Loucy (cell line): Measurements from ENCODE around the gene BUB1B.

Experiments used
- H2AFZ ChIP-seq: fragments of 200-600 bp; sonication (generic); 2 replicates; pipeline ENCODE4 v1.6.0; 2016; ENCODE audit warnings: antibody characterized with exemption, mild to moderate bottlenecking, low read length, moderate library complexity
- H3F3A ChIP-seq: fragments of 200-600 bp; 2 replicates; pipeline ENCODE4 v1.6.0; 2016; ENCODE audit warnings: antibody characterized with exemption, low read depth, mild to moderate bottlenecking
- H3K27me3 ChIP-seq: fragments of 200-600 bp; sonication (generic); 2 replicates; pipeline ENCODE4 v1.6.1; 2014; ENCODE audit warnings: low read length, mild to moderate bottlenecking; ENCODE audit not compliant: insufficient read depth, poor library complexity, severe bottlenecking
- H3K36me3 ChIP-seq: fragments of 200-600 bp; sonication (generic); 2 replicates; pipeline ENCODE4 v1.6.1; 2016; ENCODE audit warnings: low read length; ENCODE audit not compliant: insufficient read depth
- H3K4me1 ChIP-seq: fragments of 200-600 bp; sonication (generic); 2 replicates; pipeline ENCODE4 v1.5.1; 2014; ENCODE audit warnings: low read length, mild to moderate bottlenecking; ENCODE audit not compliant: insufficient read depth, poor library complexity, severe bottlenecking
- H3K4me2 ChIP-seq: fragments of 200-600 bp; sonication (generic); 2 replicates; pipeline ENCODE4 v1.6.0; 2014; ENCODE audit warnings: antibody characterized with exemption, low read length, low read depth, mild to moderate bottlenecking; ENCODE audit not compliant: poor library complexity, severe bottlenecking
- H3K4me3 ChIP-seq: fragments of 200-600 bp; sonication (generic); 2 replicates; pipeline ENCODE4 v1.5.1; 2014; ENCODE audit warnings: low read length, mild to moderate bottlenecking, mixed read lengths; ENCODE audit not compliant: poor library complexity, severe bottlenecking
- H3K79me2 ChIP-seq: fragments of 200-600 bp; sonication (generic); 2 replicates; pipeline ENCODE4 v1.6.1; 2014; ENCODE audit warnings: low read length; ENCODE audit not compliant: insufficient read depth
- H3K9ac ChIP-seq: fragments of 200-600 bp; sonication (generic); 2 replicates; pipeline ENCODE4 v1.6.0; 2014; ENCODE audit warnings: mild to moderate bottlenecking, low read depth, low read length, moderate library complexity; ENCODE audit not compliant: poor library complexity, severe bottlenecking
- H3K9me2 ChIP-seq: fragments of 200-600 bp; sonication (generic); replicated peaks from 2 replicates; pipeline ENCODE4 v1.6.1; 2016; ENCODE audit warnings: low read depth, low read length, mixed read lengths
- H3K9me3 ChIP-seq: fragments of 200-600 bp; sonication (generic); 2 replicates; pipeline ENCODE4 v1.6.1; 2014; ENCODE audit warnings: mild to moderate bottlenecking, antibody characterized with exemption, low read length, low read depth; ENCODE audit not compliant: insufficient read depth
- H4K20me1 ChIP-seq: fragments of 200-600 bp; sonication (generic); 2 replicates; pipeline ENCODE4 v1.6.0; 2014; ENCODE audit warnings: antibody characterized with exemption, low read length, mild to moderate bottlenecking; ENCODE audit not compliant: insufficient read depth, poor library complexity, severe bottlenecking
- CTCF ChIP-seq: fragments of 200-600 bp; sonication (generic); conservative IDR thresholded peaks from 2 replicates; pipeline ENCODE4 v1.5.1; 2014; ENCODE audit warnings: mild to moderate bottlenecking, antibody characterized with exemption, low read length
- EZH2phosphoT487 ChIP-seq: fragments of 200-600 bp; IDR thresholded peaks from 2 replicates; pipeline ENCODE4 v1.6.1; 2018; ENCODE audit warnings: antibody characterized with exemption, mild to moderate bottlenecking, moderate library complexity, borderline replicate concordance

The BUB1B gene

DNA sequence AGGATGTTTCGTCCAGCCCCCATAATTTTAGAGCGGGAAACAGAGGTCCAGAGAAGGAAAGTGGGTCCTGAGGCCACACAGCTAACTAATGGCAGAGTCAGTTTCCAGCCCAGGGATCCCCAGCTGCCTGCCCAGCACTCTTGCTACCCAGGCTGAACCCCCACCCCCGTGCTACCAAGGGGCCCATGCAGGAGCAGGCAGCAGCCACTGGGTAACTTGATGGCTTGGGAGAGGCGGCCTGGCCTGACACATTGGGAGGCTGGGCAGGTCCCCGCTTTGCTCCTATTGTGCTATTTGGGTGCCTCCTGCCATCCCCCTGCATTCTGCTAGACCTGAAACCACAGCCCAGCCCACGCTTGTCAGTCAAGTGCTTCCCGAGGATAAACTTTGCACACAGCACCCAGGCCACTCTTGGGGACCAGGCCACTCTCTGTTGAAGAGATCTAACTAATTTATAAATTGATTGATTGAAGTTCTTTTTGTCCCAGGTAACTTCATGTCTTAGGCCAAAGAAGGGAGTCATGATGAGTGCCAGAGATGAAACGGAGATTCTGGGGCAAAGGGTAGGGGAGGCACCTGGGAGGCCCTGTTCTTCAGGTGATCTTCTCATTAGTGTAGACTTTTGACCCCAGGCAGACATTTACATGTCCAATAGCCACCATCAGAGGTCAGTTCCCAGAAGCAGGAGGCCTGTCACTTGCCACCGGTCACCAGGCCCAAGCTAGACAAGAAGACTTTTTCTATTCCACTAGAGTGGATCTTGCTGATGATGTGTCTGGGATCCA is 85.0 kb downstream of the BUB1B start:
- TF ChIP-seq EZH2phosphoT487 = no peak
- no peak for TF ChIP-seq CTCF
- Histone ChIP-seq H3F3A (no peaks in the 10 kb centered on the region), H2AFZ (no peak overlapping the region), H3K9me3 (no peaks in the 10 kb centered on the region), H3K27me3 (no peaks in the 10 kb centered on the region), H3K4me1 (no peaks in the 10 kb centered on the region), H3K79me2 (no peaks in the 10 kb centered on the region), H4K20me1 (no peaks in the 10 kb centered on the region), H3K4me3 (no peak overlapping the region), H3K4me2 (no peak overlapping the region), H3K9me2 (no peaks in the 10 kb centered on the region), H3K9ac (no peak overlapping the region), H3K36me3 (no peaks in the 10 kb centered on the region)

DNA sequence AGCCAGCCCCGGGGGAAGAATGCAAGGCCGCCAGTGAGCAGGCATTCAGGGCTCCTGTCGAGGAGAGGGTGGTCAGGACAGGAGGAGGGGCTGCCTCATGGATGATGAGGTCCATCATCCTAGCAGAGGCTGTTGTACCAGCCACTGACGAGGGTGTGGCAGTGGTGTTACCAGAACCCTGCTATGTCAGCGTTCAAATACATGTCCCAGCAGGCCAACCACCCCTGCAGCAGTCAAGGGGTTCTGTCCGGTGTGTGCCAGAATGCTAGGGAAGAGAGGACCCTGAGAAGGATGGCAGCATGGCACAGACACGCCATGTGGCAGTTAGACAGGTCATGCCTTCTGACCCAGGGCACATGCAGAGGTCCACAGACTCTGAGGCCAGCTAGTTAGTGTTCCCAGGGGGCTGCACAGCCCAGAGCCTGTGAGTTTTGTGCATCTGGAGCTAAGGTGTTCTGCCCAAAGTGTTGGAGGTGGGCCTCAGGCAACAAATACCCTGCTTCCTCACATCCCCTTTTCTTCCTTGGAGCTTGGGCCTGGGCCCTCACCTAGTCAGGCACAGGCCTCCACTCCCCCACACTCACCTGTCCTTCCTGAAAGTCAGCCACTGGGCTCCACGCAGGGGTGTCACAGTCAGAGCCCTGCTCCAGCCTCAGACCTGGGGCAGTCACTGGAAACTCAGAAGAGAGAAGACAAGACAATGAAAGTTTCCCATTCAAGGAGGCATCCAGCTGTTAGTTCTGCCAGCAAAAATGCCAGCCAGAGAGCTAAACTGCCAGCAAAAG is 85.8 kb downstream of the BUB1B start:
- Histone ChIP-seq H3K4me1 (no peaks in the 10 kb centered on the region), H3K79me2 (no peaks in the 10 kb centered on the region)

DNA sequence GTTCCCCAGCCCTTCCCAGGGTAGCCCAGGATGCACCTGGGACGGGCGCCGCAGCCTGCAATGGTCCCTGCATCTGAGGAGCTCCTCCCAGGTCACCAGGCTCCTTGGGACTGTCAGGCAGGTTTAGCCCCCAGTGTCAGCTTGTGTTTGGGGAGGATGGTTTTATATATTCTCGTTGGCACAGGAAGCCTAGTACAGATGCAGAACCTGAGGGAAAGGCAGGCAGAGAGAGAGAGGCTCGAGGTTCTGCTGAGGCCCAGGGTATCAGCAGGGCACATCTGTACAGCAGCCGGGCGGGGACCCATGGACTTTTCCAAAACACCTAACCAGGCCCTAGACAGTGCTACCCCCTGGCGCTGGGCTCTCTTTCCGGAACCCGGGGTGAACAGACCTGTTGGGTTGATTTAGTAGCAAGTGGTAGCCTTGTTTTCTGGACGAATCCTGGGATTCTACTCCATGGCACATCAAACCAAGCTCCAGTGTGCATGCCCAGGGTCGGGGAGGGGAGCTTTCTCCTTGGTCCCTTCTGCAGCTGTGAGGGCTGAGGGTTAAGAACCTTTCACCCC is 86.6 kb downstream of the BUB1B start:
- no peaks in the 10 kb centered on the region for H4K20me1 ChIP-seq
- no peaks in the 10 kb centered on the region for H3K36me3 ChIP-seq
- no peak overlapping the region for H3K4me2 ChIP-seq
- no peaks in the 10 kb centered on the region for H3K9me3 ChIP-seq
- H3K27me3 ChIP-seq = no peaks in the 10 kb centered on the region
- no peaks in the 10 kb centered on the region for H3K79me2 ChIP-seq
- H3F3A ChIP-seq = no peaks in the 10 kb centered on the region
- no peak overlapping the region for H3K9ac ChIP-seq
- H3K4me3 ChIP-seq = no peak overlapping the region
- no peak overlapping the region for H2AFZ ChIP-seq
- TF ChIP-seq EZH2phosphoT487 (no peak), CTCF (no peak)
- no peaks in the 10 kb centered on the region for H3K9me2 ChIP-seq
- H3K4me1 ChIP-seq = no peaks in the 10 kb centered on the region

More for the DNA sequence above, 85.8 kb downstream of the BUB1B start:
- Histone ChIP-seq H3K27me3 (no peaks in the 10 kb centered on the region), H3K4me2 (no peak overlapping the region), H4K20me1 (no peaks in the 10 kb centered on the region), H2AFZ (no peak overlapping the region), H3K9me3 (no peaks in the 10 kb centered on the region), H3K36me3 (no peaks in the 10 kb centered on the region), H3F3A (no peaks in the 10 kb centered on the region), H3K4me3 (no peak overlapping the region), H3K9me2 (no peaks in the 10 kb centered on the region), H3K9ac (no peak overlapping the region)
- TF ChIP-seq CTCF (no peak), EZH2phosphoT487 (no peak)
